ENCODE data around the gene CCHCR1.

CCHCR1 gene

GRCh38 chr6:31110825-31111582 lies 46.6 kb downstream of the CCHCR1 start:
- DNase-seq (ENCODE audit: low read depth in 2 of 3, low spot score in 1 of 3), result no peak

GRCh38 chr6:31107052-31107451 lies 50.5 kb downstream of the CCHCR1 start:
- no peak for DNase-seq (ENCODE audit: low read depth in 2 of 3, low spot score in 1 of 3)

- no peak for DNase-seq (ENCODE audit: low read depth in 2 of 3, low spot score in 1 of 3)
These were observed 54.5 kb downstream of the CCHCR1 start for GRCh38 chr6:31103136-31103535.

GRCh38 chr6:31098449-31098938 lies 59.1 kb downstream of the CCHCR1 start:
- no peak for DNase-seq (ENCODE audit: low read depth in 2 of 3, low spot score in 1 of 3)

- no peak for DNase-seq (ENCODE audit: low read depth in 2 of 3, low spot score in 1 of 3)
These were observed 60.9 kb downstream of the CCHCR1 start for GRCh38 chr6:31096656-31097055.

GRCh38 chr6:31096215-31096614 lies 61.4 kb downstream of the CCHCR1 start:
- DNase-seq (ENCODE audit: low read depth in 2 of 3, low spot score in 1 of 3), result no peak

GRCh38 chr6:31094389-31094881 lies 63.2 kb downstream of the CCHCR1 start:
- DNase-seq (ENCODE audit: low read depth in 2 of 3, low spot score in 1 of 3), result no peak

- DNase-seq (ENCODE audit: low read depth in 2 of 3, low spot score in 1 of 3), result no peak
These were observed 64.7 kb downstream of the CCHCR1 start for GRCh38 chr6:31092769-31093505.

Data from stimulated activated CD4-positive, alpha-beta T cell treated with anti-CD3 and anti-CD28 coated beads, Interleukin-12 subunit alpha, Interleukin-12 subunit beta, amount 100 ng/mL, for 48 hours (primary cell).